ENCODE measurements around the gene NAALADL2. TPM values are rescaled to one million over a fixed set of nuclear protein-coding genes. Genes with fewer than 3 reads are reported as not detected.
A peak's percentile ranks its signal among the peaks of the same experiment; 100 is the strongest.

The NAALADL2 gene
- total RNA-seq, 2 donors from 2014 or later, result 6.2 to 14.5 TPM

DNA sequence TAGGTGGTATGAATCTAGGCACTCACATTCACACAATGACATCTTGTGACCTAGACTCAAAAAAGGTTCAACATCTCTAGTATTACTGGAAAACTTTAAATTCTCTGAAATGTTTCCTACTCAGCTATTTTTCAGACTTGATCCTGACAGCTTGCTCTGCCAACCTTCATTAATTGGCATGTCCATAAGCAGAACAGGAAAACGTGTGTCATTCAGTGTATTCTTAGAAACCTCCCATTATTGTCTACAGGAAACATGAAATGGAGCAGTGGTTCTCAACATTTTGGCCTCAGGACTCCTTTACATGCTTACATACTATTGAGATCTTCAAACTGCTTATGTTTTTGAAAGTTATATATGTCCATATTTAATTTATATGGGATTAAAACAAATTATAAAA, 363.2 kb downstream of the NAALADL2 start:
- WGBS, 2 donors, result 17 to 18% methylated on average over 1 of the region's 1 CpG
- Histone ChIP-seq H3K36me3 (replicated peaks in 1 of 2; ENCODE audit: insufficient read depth in 1 of 2, low read depth in 2 of 2) (no peaks in the 10 kb centered on the region), H3K4me3 (no peak overlapping the region), H3K27me3 (no peaks in the 10 kb centered on the region), H3K9me3 (no peaks in the 10 kb centered on the region), H3K4me1 (peaks cover 12% of the 10 kb centered on the region), H3K27ac (no peak overlapping the region)
- DNase-seq, result no peak
- ATAC-seq, result no peak
- intact Hi-C loops (cut with DNase I), result no loop called here
- no peak for TF ChIP-seq POLR2A (IDR thresholded peaks at IDR 0.05)
- TF ChIP-seq, protein P1, sequence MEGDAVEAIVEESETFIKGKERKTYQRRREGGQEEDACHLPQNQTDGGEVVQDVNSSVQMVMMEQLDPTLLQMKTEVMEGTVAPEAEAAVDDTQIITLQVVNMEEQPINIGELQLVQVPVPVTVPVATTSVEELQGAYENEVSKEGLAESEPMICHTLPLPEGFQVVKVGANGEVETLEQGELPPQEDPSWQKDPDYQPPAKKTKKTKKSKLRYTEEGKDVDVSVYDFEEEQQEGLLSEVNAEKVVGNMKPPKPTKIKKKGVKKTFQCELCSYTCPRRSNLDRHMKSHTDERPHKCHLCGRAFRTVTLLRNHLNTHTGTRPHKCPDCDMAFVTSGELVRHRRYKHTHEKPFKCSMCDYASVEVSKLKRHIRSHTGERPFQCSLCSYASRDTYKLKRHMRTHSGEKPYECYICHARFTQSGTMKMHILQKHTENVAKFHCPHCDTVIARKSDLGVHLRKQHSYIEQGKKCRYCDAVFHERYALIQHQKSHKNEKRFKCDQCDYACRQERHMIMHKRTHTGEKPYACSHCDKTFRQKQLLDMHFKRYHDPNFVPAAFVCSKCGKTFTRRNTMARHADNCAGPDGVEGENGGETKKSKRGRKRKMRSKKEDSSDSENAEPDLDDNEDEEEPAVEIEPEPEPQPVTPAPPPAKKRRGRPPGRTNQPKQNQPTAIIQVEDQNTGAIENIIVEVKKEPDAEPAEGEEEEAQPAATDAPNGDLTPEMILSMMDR (IDR thresholded peaks at IDR 0.05), result no peak

DNA sequence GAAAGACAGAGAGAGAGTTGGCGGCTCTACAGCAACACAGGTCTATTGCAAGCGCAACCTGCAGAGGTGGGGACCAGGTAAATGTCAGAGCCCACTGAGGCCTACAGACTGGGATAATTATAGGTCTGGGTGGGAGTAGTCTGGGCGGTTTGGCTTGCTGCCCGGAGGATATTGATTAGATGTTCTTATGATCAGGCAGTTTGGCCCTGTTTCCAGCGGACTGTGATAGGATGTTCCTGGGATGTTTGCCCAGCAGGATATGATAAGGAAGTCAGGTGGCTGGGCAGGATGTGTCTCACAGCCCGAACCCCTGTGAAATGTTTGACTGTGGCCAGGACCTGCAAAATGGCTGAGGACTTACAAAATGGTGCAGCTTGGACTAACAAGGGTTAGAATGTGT, 364.9 kb downstream of the NAALADL2 start:
- Histone ChIP-seq H3K27ac (no peak overlapping the region), H3K27me3 (no peaks in the 10 kb centered on the region), H3K9me3 (no peaks in the 10 kb centered on the region), H3K4me1 (peaks cover 12% of the 10 kb centered on the region), H3K4me3 (no peak overlapping the region), H3K36me3 (replicated peaks in 1 of 2; ENCODE audit: insufficient read depth in 1 of 2, low read depth in 2 of 2) (no peaks in the 10 kb centered on the region)
- DNase-seq (peak; percentile 22 to 50 (median 43)), ATAC-seq (peak; percentile 60)
- intact Hi-C loops (cut with DNase I), result no loop called here
- WGBS, 2 donors, result 23 to 30% methylated on average over 6 of the region's 6 CpGs
- no peak for TF ChIP-seq POLR2A (IDR thresholded peaks at IDR 0.05)
- TF ChIP-seq, protein P1 (IDR thresholded peaks at IDR 0.05), result no peak

DNA sequence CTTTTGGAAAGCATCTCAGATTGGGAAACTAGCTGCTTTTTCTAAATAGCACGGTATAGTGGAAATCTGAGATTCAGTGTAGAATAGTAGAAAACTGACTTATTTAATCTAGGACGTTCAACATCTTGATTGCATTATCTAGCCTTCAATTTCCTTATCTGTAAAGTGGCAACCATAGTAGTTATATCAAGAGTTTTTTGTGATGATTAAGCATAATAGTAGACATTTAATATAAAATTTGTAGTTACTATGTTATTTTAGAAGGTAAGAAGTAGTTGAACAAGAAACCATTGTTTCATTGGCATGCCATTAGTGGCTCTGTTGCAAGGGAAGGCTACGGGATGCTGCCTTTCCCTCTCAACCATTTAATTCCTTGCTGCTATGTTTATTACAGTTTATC, 367.3 kb downstream of the NAALADL2 start:
- H3K27ac ChIP-seq, result no peak overlapping the region
- no peaks in the 10 kb centered on the region for H3K9me3 ChIP-seq
- DNase-seq (no peak), ATAC-seq (no peak)
- no peak overlapping the region for H3K4me3 ChIP-seq
- no peaks in the 10 kb centered on the region for H3K27me3 ChIP-seq
- no peaks in the 10 kb centered on the region for H3K36me3 ChIP-seq (replicated peaks in 1 of 2; ENCODE audit: insufficient read depth in 1 of 2, low read depth in 2 of 2)
- intact Hi-C loops (cut with DNase I), result no loop called here
- 73 to 74% methylated on average over 3 of the region's 3 CpGs for WGBS, 2 donors
- no peak for TF ChIP-seq POLR2A (IDR thresholded peaks at IDR 0.05)
- TF ChIP-seq, protein P1 (IDR thresholded peaks at IDR 0.05), result no peak
- peaks cover 12% of the 10 kb centered on the region for H3K4me1 ChIP-seq

- no peak overlapping the region for H3K4me3 ChIP-seq
- 81 to 85% methylated on average over 3 of the region's 3 CpGs for WGBS, 2 donors
- intact Hi-C loops (cut with DNase I), result no loop called here
- peaks cover 12% of the 10 kb centered on the region for H3K4me1 ChIP-seq
- ATAC-seq (no peak), DNase-seq (no peak)
- no peaks in the 10 kb centered on the region for H3K27me3 ChIP-seq
- H3K27ac ChIP-seq, result no peak overlapping the region
- H3K9me3 ChIP-seq, result no peaks in the 10 kb centered on the region
- TF ChIP-seq POLR2A (IDR thresholded peaks at IDR 0.05), result no peak
- TF ChIP-seq, protein P1 (IDR thresholded peaks at IDR 0.05), result no peak
- H3K36me3 ChIP-seq (replicated peaks in 1 of 2; ENCODE audit: insufficient read depth in 1 of 2, low read depth in 2 of 2), result no peaks in the 10 kb centered on the region
These were observed 368.0 kb downstream of the NAALADL2 start for GRCh38 chr3:175227126-175227525.

Data from body of pancreas (tissue), 4 donors.